Stomach (tissue), 4 donors: ENCODE results near the gene SRSF3.

Experiments
- CTCF ChIP-seq, 7 experiments: fragments of 450-650 bp in 4 of 7; fragments of 200-600 bp in 3 of 7; sonication (generic) in 3 of 7; IDR thresholded peaks; one replicate each; pipeline ENCODE4 v1.5.1; 2016 to 2019; ENCODE audit warnings: antibody characterized with exemption in 7 of 7, control low read depth in 2 of 7, mild to moderate bottlenecking in 1 of 7
- POLR2AphosphoS5 ChIP-seq, 3 donors: sonication (generic); formaldehyde crosslinking; IDR thresholded peaks; one replicate each; pipeline ENCODE4 v1.6.1; 2016; ENCODE audit warnings: antibody characterized with exemption in 3 of 3

- no peak for TF ChIP-seq CTCF (IDR thresholded peaks at IDR 0.05)
- no peak for TF ChIP-seq POLR2AphosphoS5 (IDR thresholded peaks at IDR 0.05)
Observed at GRCh38 chr6:36612101-36612625, 18.0 kb downstream of the SRSF3 start.
